GM19193 (cell line): Measurements from ENCODE around the gene HOXA6.

Experiments
- POLR2A ChIP-seq: IDR thresholded peaks from 4 replicates; pipeline ENCODE4 v1.6.1; 2011; ENCODE audit not compliant: insufficient read depth, insufficient read length; ENCODE audit errors: extremely low read depth

HOXA6 gene

GRCh38 chr7:27179503-27180430, 32.2 kb upstream of the HOXA6 start:
- TF ChIP-seq POLR2A: no peak

GRCh38 chr7:27179030-27179429, 31.5 kb upstream of the HOXA6 start:
- no peak for TF ChIP-seq POLR2A

GRCh38 chr7:27178366-27178765, 30.8 kb upstream of the HOXA6 start:
- no peak for TF ChIP-seq POLR2A

GRCh38 chr7:27177795-27178320, 30.3 kb upstream of the HOXA6 start:
- TF ChIP-seq POLR2A: no peak

- no peak for TF ChIP-seq POLR2A
These were observed 29.6 kb upstream of the HOXA6 start for GRCh38 chr7:27176962-27177794.

- no peak for TF ChIP-seq POLR2A
These were observed 28.9 kb upstream of the HOXA6 start for GRCh38 chr7:27176524-27176845.

GRCh38 chr7:27175626-27176523, 28.3 kb upstream of the HOXA6 start:
- no peak for TF ChIP-seq POLR2A

GRCh38 chr7:27174874-27175625, 27.5 kb upstream of the HOXA6 start:
- TF ChIP-seq POLR2A: no peak

- no peak for TF ChIP-seq POLR2A
These were observed 26.6 kb upstream of the HOXA6 start, which contains the start of gene HOXA10 for GRCh38 chr7:27173956-27174873. Gene HOXA10 (minus strand): TSS chr7:27174320. CDS start chr7:27174306, 14 bp downstream.

GRCh38 chr7:27173511-27173955, 26.0 kb upstream of the HOXA6 start:
- TF ChIP-seq POLR2A: no peak

GRCh38 chr7:27172823-27173510, 25.4 kb upstream of the HOXA6 start:
- TF ChIP-seq POLR2A: no peak

- TF ChIP-seq POLR2A: no peak
These were observed 24.8 kb upstream of the HOXA6 start for GRCh38 chr7:27172315-27172774.
